Keratinocyte (primary cell): ENCODE data around the gene APCDD1L. TPM values are rescaled to one million over a fixed set of nuclear protein-coding genes. Genes with fewer than 3 reads are reported as not detected.

Experiments used
- DNase-seq: peaks from one replicate; pipeline ENCODE4 v3.0.0-alpha.2; 2011; ENCODE audit warnings: low read depth, missing footprints, low spot score
- FAIRE-seq: peaks from 2 replicates; lab custom pipeline; 2011; peaks lifted over from hg19 to GRCh38; lab: Jason Lieb, UNC
- H2AFZ ChIP-seq: 2 replicates; pipeline ENCODE4 v1.6.0; 2012; ENCODE audit warnings: low read length, control low read depth, inconsistent platforms; ENCODE audit not compliant: control insufficient read depth
- H3K27ac ChIP-seq: 2 replicates; pipeline ENCODE4 v1.5.1; 2011; ENCODE audit warnings: low read length; ENCODE audit not compliant: control insufficient read depth, insufficient read depth
- H3K27me3 ChIP-seq: 3 replicates; pipeline ENCODE4 v1.6.0; 2011; ENCODE audit warnings: low read length; ENCODE audit not compliant: control insufficient read depth, insufficient read depth; ENCODE audit errors: extremely low read depth
- H3K36me3 ChIP-seq, 2 experiments: 2 replicates in 1 of 2; 3 replicates in 1 of 2; pipeline ENCODE4 v1.5.1; 2011; ENCODE audit warnings: low read length in 2 of 2, mild to moderate bottlenecking in 1 of 2; ENCODE audit not compliant: control insufficient read depth in 2 of 2, insufficient read depth in 2 of 2; ENCODE audit errors: extremely low read depth in 1 of 2
- H3K4me1 ChIP-seq: 3 replicates; pipeline ENCODE4 v1.5.1; 2011; ENCODE audit warnings: low read length; ENCODE audit not compliant: control insufficient read depth, insufficient read depth; ENCODE audit errors: extremely low read depth
- H3K4me2 ChIP-seq: 3 replicates; pipeline ENCODE4 v1.6.0; 2011; ENCODE audit warnings: low read depth, low read length; ENCODE audit not compliant: control insufficient read depth, insufficient read depth; ENCODE audit errors: extremely low read depth
- H3K4me3 ChIP-seq, 3 experiments: fragments of 200-600 bp in 1 of 3; sonication (generic) in 1 of 3; 2 replicates in 2 of 3; 3 replicates in 1 of 3; pipeline ENCODE4 v1.5.1; 2011 to 2016; ENCODE audit warnings: low read length in 3 of 3, mild to moderate bottlenecking in 3 of 3, control low read depth in 2 of 3, inconsistent platforms in 1 of 3, low read depth in 1 of 3, mixed read lengths in 1 of 3, mixed run types in 1 of 3, moderate library complexity in 1 of 3; ENCODE audit not compliant: control insufficient read depth in 2 of 3, insufficient read depth in 2 of 3; ENCODE audit errors: extremely low read depth in 1 of 3
- H3K79me2 ChIP-seq: 2 replicates; pipeline ENCODE4 v1.6.0; 2012; ENCODE audit warnings: low read length; ENCODE audit not compliant: control insufficient read depth, insufficient read depth
- H3K9ac ChIP-seq: 3 replicates; pipeline ENCODE4 v1.6.0; 2011; ENCODE audit warnings: low read length; ENCODE audit not compliant: control insufficient read depth, insufficient read depth; ENCODE audit errors: extremely low read depth
- H3K9me1 ChIP-seq: 3 replicates; pipeline ENCODE4 v1.6.0; 2011; ENCODE audit warnings: low read length; ENCODE audit not compliant: control insufficient read depth, insufficient read depth; ENCODE audit errors: extremely low read depth
- H3K9me3 ChIP-seq: 2 replicates; pipeline ENCODE4 v1.5.1; 2012; ENCODE audit warnings: low read depth, low read length; ENCODE audit not compliant: control insufficient read depth
- H4K20me1 ChIP-seq: 3 replicates; pipeline ENCODE4 v1.6.0; 2011; ENCODE audit warnings: low read length; ENCODE audit not compliant: control insufficient read depth, insufficient read depth; ENCODE audit errors: extremely low read depth
- CTCF ChIP-seq, 3 experiments: IDR thresholded peaks in 1 of 3; conservative IDR thresholded peaks in 1 of 3; optimal IDR thresholded peaks in 1 of 3; 2 replicates in 2 of 3; 3 replicates in 1 of 3; pipeline versions ENCODE3 to v1.5.1; 2011; ENCODE audit warnings: low read length in 3 of 3, mild to moderate bottlenecking in 3 of 3, moderate library complexity in 2 of 3, control low read depth in 1 of 3, inconsistent platforms in 1 of 3; ENCODE audit not compliant: insufficient read depth in 2 of 3; ENCODE audit errors: extremely low read depth in 1 of 3
- EZH2 ChIP-seq: IDR thresholded peaks from one replicate; pipeline ENCODE4 v1.6.1; 2012; ENCODE audit warnings: inconsistent platforms, mild to moderate bottlenecking, low read length, moderate library complexity
- dilution Hi-C: fragments of 300-500 bp; cut with MboI; formaldehyde crosslinking; loops from one replicate; pipeline ENCODE4 v1.7.0; 2020; ENCODE audit warnings: low sequenced_read_pairs; ENCODE audit not compliant: extremely low pct_ligation_motif_present
- polyA plus RNA-seq, 5 experiments: library from polyadenylated mRNA; depleted of rRNA in 3 of 5; stranded (reverse) in 3 of 5; stranded (forward) in 1 of 5; unstranded in 1 of 5; fragments of >200 nt; gene quantifications; 1 replicate in 1 of 5; 2 replicates in 3 of 5; 3 replicates in 1 of 5; pipeline versions ENCODE4 v1.2.1 to v1.2.3, GENCODE V29; 2011 to 2012; ENCODE audit warnings: missing spikeins in 2 of 5, low read depth in 1 of 5, low replicate concordance in 1 of 5

The APCDD1L gene
- polyA plus RNA-seq, 1 donor (not counting 4 experiments of a cell fraction or from before 2014, with no cell fraction given), result 0.67 TPM

DNA sequence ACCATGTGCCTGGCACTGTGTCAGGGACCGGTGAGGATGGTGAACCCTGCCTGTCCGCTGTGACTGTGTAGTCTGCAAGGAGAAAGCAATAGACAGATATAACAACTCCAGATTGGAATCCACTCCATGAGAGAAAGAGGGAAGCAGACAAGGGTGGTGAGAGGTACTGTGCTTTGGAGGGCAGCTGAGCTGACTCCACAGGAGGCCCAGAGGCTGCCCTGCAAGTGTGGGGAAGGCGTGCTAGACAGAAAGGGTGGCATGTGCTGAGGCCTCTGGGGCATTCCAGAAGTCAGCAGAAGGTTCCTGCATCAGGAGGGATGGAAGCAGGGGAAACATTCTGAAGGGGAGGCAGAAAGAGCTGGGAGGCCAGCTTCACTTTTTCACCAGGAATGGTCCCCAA is 39.3 kb upstream of the APCDD1L start:
- DNase-seq, result no peak
- no peaks in the 10 kb centered on the region for H4K20me1 ChIP-seq

GRCh38 chr20:58553841-58554240 is 38.6 kb upstream of the APCDD1L start:
- no peak for TF ChIP-seq CTCF (optimal IDR thresholded peaks at IDR 0.05 in 1 of 3, IDR thresholded peaks at IDR 0.05 in 1 of 3, conservative IDR thresholded peaks at IDR 0.05 in 1 of 3; ENCODE audit: extremely low read depth in 1 of 3, insufficient read depth in 2 of 3, low read length in 3 of 3)
- dilution Hi-C loops, result no loop called here
- no peaks in the 10 kb centered on the region for H4K20me1 ChIP-seq
- no peaks in the 10 kb centered on the region for H3K9me1 ChIP-seq
- no peaks in the 10 kb centered on the region for H3K36me3 ChIP-seq
- FAIRE-seq (no peak), DNase-seq (no peak)
- H3K4me3 ChIP-seq, result no peak overlapping the region
- H3K9ac ChIP-seq, result no peak overlapping the region
- no peak overlapping the region for H3K4me2 ChIP-seq
- H2AFZ ChIP-seq, result no peak overlapping the region
- no peaks in the 10 kb centered on the region for H3K4me1 ChIP-seq
- H3K9me3 ChIP-seq, result no peaks in the 10 kb centered on the region
- no peaks in the 10 kb centered on the region for H3K79me2 ChIP-seq
- peaks cover 43% of the 10 kb centered on the region for H3K27me3 ChIP-seq
- no peak overlapping the region for H3K27ac ChIP-seq

More for the DNA sequence above, 39.3 kb upstream of the APCDD1L start:
- dilution Hi-C loops, result no loop called here
- H3K4me1 ChIP-seq, result no peaks in the 10 kb centered on the region
- no peak overlapping the region for H2AFZ ChIP-seq
- no peak overlapping the region for H3K27ac ChIP-seq
- no peak overlapping the region for H3K9ac ChIP-seq
- no peak overlapping the region for H3K4me2 ChIP-seq
- no peak for FAIRE-seq
- H3K4me3 ChIP-seq, result no peak overlapping the region
- no peaks in the 10 kb centered on the region for H3K9me1 ChIP-seq
- no peaks in the 10 kb centered on the region for H3K36me3 ChIP-seq
- H3K27me3 ChIP-seq, result peaks cover 41% of the 10 kb centered on the region
- TF ChIP-seq EZH2 (no peak), CTCF (optimal IDR thresholded peaks at IDR 0.05 in 1 of 3, IDR thresholded peaks at IDR 0.05 in 1 of 3, conservative IDR thresholded peaks at IDR 0.05 in 1 of 3; ENCODE audit: extremely low read depth in 1 of 3, insufficient read depth in 2 of 3, low read length in 3 of 3) (no peak)
- H3K79me2 ChIP-seq, result no peaks in the 10 kb centered on the region
- H3K9me3 ChIP-seq, result no peaks in the 10 kb centered on the region
